HUES64 (cell line): Measurements from ENCODE around the gene KL.

ENCODE experiments used
- H3K27ac ChIP-seq: 2 replicates; pipeline ENCODE4 v1.7.0; 2013; ENCODE audit warnings: low read depth, low read length, inconsistent platforms
- H3K27me3 ChIP-seq: 2 replicates; pipeline ENCODE4 v1.6.1; 2013; ENCODE audit warnings: mild to moderate bottlenecking, low read length; ENCODE audit not compliant: insufficient read depth
- H3K36me3 ChIP-seq: 2 replicates; pipeline ENCODE4 v1.6.1; 2013; ENCODE audit warnings: mild to moderate bottlenecking, low read length; ENCODE audit not compliant: insufficient read depth
- H3K4me1 ChIP-seq: 2 replicates; pipeline ENCODE4 v1.6.1; 2013; ENCODE audit warnings: mild to moderate bottlenecking, low read length, moderate library complexity; ENCODE audit not compliant: insufficient read depth
- H3K4me3 ChIP-seq: 2 replicates; pipeline ENCODE4 v1.5.1; 2013; ENCODE audit warnings: mild to moderate bottlenecking, low read length, moderate library complexity
- H3K9ac ChIP-seq: 2 replicates; pipeline ENCODE4 v1.6.1; 2013; ENCODE audit warnings: mild to moderate bottlenecking, low read depth, low read length
- H3K9me3 ChIP-seq: 2 replicates; pipeline ENCODE4 v1.6.1; 2013; ENCODE audit warnings: low read depth, low read length; ENCODE audit not compliant: insufficient read depth
- WGBS: fragments of 150-250, 120-280 bp; methylation state at CpG from one replicate; pipeline ENCODE4 v1.1.7; 2013; ENCODE audit warnings: missing lambda C conversion rate; 5-methylcytosine and 5-hydroxymethylcytosine counted together

The KL gene

GRCh38 chr13:32984857-32985626 lies 31.2 kb upstream of the KL start:
- H3K27ac ChIP-seq = no peak overlapping the region
- H3K4me3 ChIP-seq = no peak overlapping the region
- H3K9me3 ChIP-seq = no peaks in the 10 kb centered on the region
- no peaks in the 10 kb centered on the region for H3K27me3 ChIP-seq
- H3K36me3 ChIP-seq = no peaks in the 10 kb centered on the region
- H3K4me1 ChIP-seq = no peaks in the 10 kb centered on the region
- 93% methylated on average over 10 of the region's 10 CpGs for WGBS
- H3K9ac ChIP-seq = no peak overlapping the region

- Histone ChIP-seq H3K27me3 (no peaks in the 10 kb centered on the region), H3K4me3 (no peak overlapping the region), H3K9me3 (no peaks in the 10 kb centered on the region), H3K4me1 (no peaks in the 10 kb centered on the region), H3K36me3 (no peaks in the 10 kb centered on the region), H3K27ac (no peak overlapping the region), H3K9ac (no peak overlapping the region)
- 91% methylated on average over 8 of the region's 8 CpGs for WGBS
Observed at GRCh38 chr13:32986552-32986951, 29.7 kb upstream of the KL start.

GRCh38 chr13:32987462-32987861 lies 28.8 kb upstream of the KL start:
- H3K4me1 ChIP-seq = no peaks in the 10 kb centered on the region
- H3K36me3 ChIP-seq = no peaks in the 10 kb centered on the region
- 85% methylated on average over 1 of the region's 1 CpG for WGBS
- H3K4me3 ChIP-seq = no peak overlapping the region
- H3K9me3 ChIP-seq = no peaks in the 10 kb centered on the region
- H3K27me3 ChIP-seq = no peaks in the 10 kb centered on the region
- no peak overlapping the region for H3K9ac ChIP-seq
- H3K27ac ChIP-seq = no peak overlapping the region

- Histone ChIP-seq H3K27me3 (no peaks in the 10 kb centered on the region), H3K9ac (no peak overlapping the region), H3K4me3 (no peak overlapping the region), H3K27ac (no peak overlapping the region), H3K36me3 (no peaks in the 10 kb centered on the region), H3K4me1 (no peaks in the 10 kb centered on the region), H3K9me3 (no peaks in the 10 kb centered on the region)
- 91% methylated on average over 7 of the region's 8 CpGs for WGBS
Observed at GRCh38 chr13:32988608-32989289, 27.5 kb upstream of the KL start.

GRCh38 chr13:32989290-32989667 lies 26.9 kb upstream of the KL start:
- H3K4me3 ChIP-seq = no peak overlapping the region
- H3K27me3 ChIP-seq = no peaks in the 10 kb centered on the region
- WGBS = 92% methylated on average over 3 of the region's 3 CpGs

GRCh38 chr13:32989942-32990341 lies 26.3 kb upstream of the KL start:
- H3K36me3 ChIP-seq = no peaks in the 10 kb centered on the region
- 100% methylated on average over 2 of the region's 3 CpGs for WGBS
- H3K27me3 ChIP-seq = no peaks in the 10 kb centered on the region
- no peaks in the 10 kb centered on the region for H3K9me3 ChIP-seq
- no peak overlapping the region for H3K4me3 ChIP-seq
- no peak overlapping the region for H3K27ac ChIP-seq
- no peaks in the 10 kb centered on the region for H3K4me1 ChIP-seq
- no peak overlapping the region for H3K9ac ChIP-seq

More at GRCh38 chr13:32989290-32989667, 26.9 kb upstream of the KL start:
- Histone ChIP-seq H3K9me3 (no peaks in the 10 kb centered on the region), H3K4me1 (no peaks in the 10 kb centered on the region), H3K36me3 (no peaks in the 10 kb centered on the region), H3K27ac (no peak overlapping the region), H3K9ac (no peak overlapping the region)

- Histone ChIP-seq H3K9ac (no peak overlapping the region), H3K36me3 (no peaks in the 10 kb centered on the region), H3K4me3 (no peak overlapping the region), H3K9me3 (no peaks in the 10 kb centered on the region), H3K4me1 (no peaks in the 10 kb centered on the region), H3K27me3 (no peaks in the 10 kb centered on the region), H3K27ac (no peak overlapping the region)
- 95% methylated on average over 5 of the region's 8 CpGs for WGBS
Observed at GRCh38 chr13:32993145-32993544, 23.1 kb upstream of the KL start.

- Histone ChIP-seq H3K9ac (no peak overlapping the region), H3K27ac (no peak overlapping the region), H3K4me1 (no peaks in the 10 kb centered on the region), H3K4me3 (no peak overlapping the region), H3K36me3 (no peaks in the 10 kb centered on the region), H3K27me3 (no peaks in the 10 kb centered on the region), H3K9me3 (no peaks in the 10 kb centered on the region)
- WGBS = 92% methylated on average over 1 of the region's 2 CpGs
Observed at GRCh38 chr13:32997399-32997798, 18.8 kb upstream of the KL start.

- Histone ChIP-seq H3K27me3 (no peaks in the 10 kb centered on the region), H3K4me3 (no peak overlapping the region), H3K27ac (no peak overlapping the region), H3K9ac (no peak overlapping the region), H3K9me3 (no peaks in the 10 kb centered on the region), H3K36me3 (no peaks in the 10 kb centered on the region), H3K4me1 (no peaks in the 10 kb centered on the region)
- 91% methylated on average over 5 of the region's 5 CpGs for WGBS
Observed at GRCh38 chr13:32998966-32999365, 17.3 kb upstream of the KL start.

- Histone ChIP-seq H3K27me3 (no peaks in the 10 kb centered on the region), H3K9me3 (no peaks in the 10 kb centered on the region), H3K27ac (no peak overlapping the region), H3K4me3 (no peak overlapping the region), H3K9ac (no peak overlapping the region), H3K4me1 (peaks cover 8% of the 10 kb centered on the region; the same call in 1 of the 2 replicates), H3K36me3 (no peaks in the 10 kb centered on the region)
- WGBS = 100% methylated on average over 1 of the region's 1 CpG
Observed at GRCh38 chr13:33000365-33000764, 15.9 kb upstream of the KL start.

GRCh38 chr13:33003458-33004019 lies 12.7 kb upstream of the KL start:
- no peak overlapping the region for H3K4me3 ChIP-seq

More at GRCh38 chr13:33003458-33004019, 12.7 kb upstream of the KL start:
- Histone ChIP-seq H3K36me3 (no peaks in the 10 kb centered on the region), H3K9me3 (peaks cover 14% of the 10 kb centered on the region), H3K4me1 (peaks cover 19% of the 10 kb centered on the region), H3K9ac (no peak overlapping the region), H3K27me3 (no peaks in the 10 kb centered on the region), H3K27ac (no peak overlapping the region)
- 89% methylated on average over 2 of the region's 2 CpGs for WGBS
